ENCODE measurements around the gene PDS5B. TPM values are rescaled to one million over a fixed set of nuclear protein-coding genes. Genes with fewer than 3 reads are reported as not detected.
"Not testable (repeated sequence)": the region's sequence is repeated elsewhere in the genome, so short reads cannot be mapped to it uniquely, and the experiment has no call there.

PDS5B gene
- total RNA-seq, 2 experiments from 2014 or later, result 51.3 to 75.7 TPM

GRCh38 chr13:32555613-32556012 is 30.6 kb upstream of the PDS5B start:
- intact Hi-C loops (cut with DNase I, micrococcal nuclease), result no loop called here
- no peaks in the 10 kb centered on the region for H3K36me3 Mint-ChIP-seq (ENCODE audit: low read depth)
- no peak overlapping the region for H3K4me3 Mint-ChIP-seq
- no peak overlapping the region for H3K27ac Mint-ChIP-seq
- ATAC-seq (no peak), DNase-seq (no peak)
- peaks cover 3% of the 10 kb centered on the region for H3K4me1 Mint-ChIP-seq
- POLR2A ChIA-PET, result no interaction called here
- peaks cover 2% of the 10 kb centered on the region for H3K9me3 Mint-ChIP-seq (ENCODE audit: low read depth)
- CTCF ChIA-PET, result no interaction called here
- peaks cover 2% of the 10 kb centered on the region for H3K27me3 Mint-ChIP-seq

GRCh38 chr13:32560842-32561241 is 25.4 kb upstream of the PDS5B start:
- H3K4me3 Mint-ChIP-seq; H3K4me1 Mint-ChIP-seq; CTCF ChIA-PET; POLR2A ChIA-PET; ATAC-seq; H3K36me3 Mint-ChIP-seq (ENCODE audit: low read depth); intact Hi-C loops (cut with DNase I, micrococcal nuclease); DNase-seq; H3K27me3 Mint-ChIP-seq; H3K27ac Mint-ChIP-seq: not testable (repeated sequence)
- H3K9me3 Mint-ChIP-seq (ENCODE audit: low read depth), result peaks cover 14% of the 10 kb centered on the region

GRCh38 chr13:32575687-32576086 is 10.6 kb upstream of the PDS5B start:
- POLR2A ChIA-PET; intact Hi-C loops (cut with DNase I, micrococcal nuclease); H3K36me3 Mint-ChIP-seq (ENCODE audit: low read depth); H3K4me3 Mint-ChIP-seq; H3K27me3 Mint-ChIP-seq; H3K4me1 Mint-ChIP-seq; DNase-seq; ATAC-seq; H3K27ac Mint-ChIP-seq; CTCF ChIA-PET: not testable (repeated sequence)
- H3K9me3 Mint-ChIP-seq (ENCODE audit: low read depth), result peaks cover 16% of the 10 kb centered on the region

- ChIA-PET CTCF (no interaction called here), POLR2A (no interaction called here)
- intact Hi-C loops (cut with DNase I, micrococcal nuclease), result no loop called here
Measured at GRCh38 chr13:32577032-32577431, 9.2 kb upstream of the PDS5B start.

GRCh38 chr13:32581177-32581786 is 5.0 kb upstream of the PDS5B start:
- intact Hi-C loops (cut with DNase I, micrococcal nuclease), result loop anchor here (1.0 to 10.0 kb wide), 6 partner anchors 114 to 672 kb away; partner anchors contain the start of genes BRCA2 (in 1 of the 2) and ZAR1L (in 1 of the 2)
- H3K27me3 Mint-ChIP-seq, result peaks cover 3% of the 10 kb centered on the region
- no peak for ATAC-seq
- peaks cover 8% of the 10 kb centered on the region for H3K4me1 Mint-ChIP-seq
- DNase-seq, result no peak
- ChIA-PET CTCF (interaction anchor here (0.5 to 2.8 kb wide), 32 partner anchors 9 to 671 kb away, joined by 3 to 18 read pairs (median 4); no protein-coding TSS in a partner anchor), POLR2A (interaction anchor here (0.6 kb wide), 1 partner anchor 952 kb away, joined by 4 read pairs; no protein-coding TSS in a partner anchor)
- no peak overlapping the region for H3K4me3 Mint-ChIP-seq
- peaks cover 16% of the 10 kb centered on the region for H3K9me3 Mint-ChIP-seq (ENCODE audit: low read depth)
- H3K36me3 Mint-ChIP-seq (ENCODE audit: low read depth), result peaks cover 6% of the 10 kb centered on the region
- no peak overlapping the region for H3K27ac Mint-ChIP-seq

More at GRCh38 chr13:32577032-32577431, 9.2 kb upstream of the PDS5B start:
- peaks cover 16% of the 10 kb centered on the region for H3K9me3 Mint-ChIP-seq (ENCODE audit: low read depth)
- DNase-seq (no peak), ATAC-seq (no peak)
- no peaks in the 10 kb centered on the region for H3K27me3 Mint-ChIP-seq
- H3K4me1 Mint-ChIP-seq, result no peaks in the 10 kb centered on the region
- H3K4me3 Mint-ChIP-seq, result no peak overlapping the region
- peaks cover 6% of the 10 kb centered on the region for H3K36me3 Mint-ChIP-seq (ENCODE audit: low read depth)
- H3K27ac Mint-ChIP-seq, result no peak overlapping the region

GRCh38 chr13:32582281-32582680 is 4.0 kb upstream of the PDS5B start:
- no peak overlapping the region for H3K27ac Mint-ChIP-seq
- peaks cover 8% of the 10 kb centered on the region for H3K9me3 Mint-ChIP-seq (ENCODE audit: low read depth)
- H3K4me3 Mint-ChIP-seq, result no peak overlapping the region
- ChIA-PET POLR2A (no interaction called here), CTCF (interaction anchor here (0.7 to 2.8 kb wide), 14 partner anchors 19 to 672 kb away, joined by 3 to 18 read pairs (median 4); no protein-coding TSS in a partner anchor)
- DNase-seq, result no peak
- intact Hi-C loops (cut with DNase I, micrococcal nuclease), result loop anchor here in 1 of 2 experiments (10.0 kb wide), 1 partner anchor 267 kb away; the partner anchor contains the start of genes BRCA2 and ZAR1L
- peaks cover 3% of the 10 kb centered on the region for H3K27me3 Mint-ChIP-seq
- H3K4me1 Mint-ChIP-seq, result peaks cover 8% of the 10 kb centered on the region
- peaks cover 3% of the 10 kb centered on the region for H3K36me3 Mint-ChIP-seq (ENCODE audit: low read depth)
- ATAC-seq, result no peak

- peaks cover 12% of the 10 kb centered on the region for H3K4me1 Mint-ChIP-seq
- peaks cover 3% of the 10 kb centered on the region for H3K36me3 Mint-ChIP-seq (ENCODE audit: low read depth)
- no peak overlapping the region for H3K27ac Mint-ChIP-seq
- no peak for DNase-seq
- H3K27me3 Mint-ChIP-seq, result peaks cover 3% of the 10 kb centered on the region
- POLR2A ChIA-PET, result interaction anchor here (0.7 kb wide), 1 partner anchor 267 kb away, joined by 5 read pairs; no protein-coding TSS in a partner anchor
- no peak overlapping the region for H3K4me3 Mint-ChIP-seq
- H3K9me3 Mint-ChIP-seq (ENCODE audit: low read depth), result peaks cover 3% of the 10 kb centered on the region
- no peak for ATAC-seq
- intact Hi-C loops (cut with DNase I, micrococcal nuclease), result loop anchor here in 1 of 2 experiments (10.0 kb wide), 1 partner anchor 268 kb away; the partner anchor contains the start of genes BRCA2 and ZAR1L
- CTCF ChIA-PET, result interaction anchor here (0.6 to 2.8 kb wide), 4 partner anchors 59 to 667 kb away, joined by 3 to 15 read pairs (median 4); no protein-coding TSS in a partner anchor
Measured at GRCh38 chr13:32582991-32583390, 3.3 kb upstream of the PDS5B start.

- H3K4me3 Mint-ChIP-seq, result peak overlapping the region; percentile 78
- H3K36me3 Mint-ChIP-seq (ENCODE audit: low read depth), result peaks cover 3% of the 10 kb centered on the region
- intact Hi-C loops (cut with DNase I, micrococcal nuclease), result loop anchor here (1.0 to 10.0 kb wide), 21 partner anchors 47 to 1232 kb away; partner anchors contain the start of genes BRCA2 (in 2 of the 2), N4BP2L2 (in 2 of the 2), ZAR1L (in 2 of the 2) and KL (in 1 of the 2)
- peaks cover 3% of the 10 kb centered on the region for H3K27me3 Mint-ChIP-seq
- peak overlapping the region; percentile 82 for H3K27ac Mint-ChIP-seq
- POLR2A ChIA-PET, result interaction anchor here (0.6 to 1.0 kb wide), 3 partner anchors 65 to 157 kb away, joined by 4 to 6 read pairs (median 5); partner anchors contain the start of gene N4BP2L1
- DNase-seq (peak; percentile 15), ATAC-seq (no peak)
- H3K9me3 Mint-ChIP-seq (ENCODE audit: low read depth), result no peaks in the 10 kb centered on the region
- CTCF ChIA-PET, result interaction anchor here (0.6 to 2.9 kb wide), 21 partner anchors 9 to 1138 kb away, joined by 3 to 19 read pairs (median 4); no protein-coding TSS in a partner anchor
- peaks cover 34% of the 10 kb centered on the region for H3K4me1 Mint-ChIP-seq
Measured at GRCh38 chr13:32585550-32586079, 637 bp upstream of the PDS5B start.

GRCh38 chr13:32587011-32587810 is 959 bp downstream of the PDS5B start:
- H3K4me3 Mint-ChIP-seq, result peak overlapping the region; percentile 92
- peak; percentile 80 for DNase-seq
- ChIA-PET POLR2A (interaction anchor here (0.7 to 0.9 kb wide), 4 partner anchors 35 to 956 kb away, joined by 3 to 5 read pairs (median 3); partner anchors contain the start of genes BRCA2 and ZAR1L), CTCF (interaction anchor here (0.6 to 6.9 kb wide), 16 partner anchors 13 to 954 kb away, joined by 3 to 63 read pairs (median 4); no protein-coding TSS in a partner anchor)
- intact Hi-C loops (cut with DNase I, micrococcal nuclease), result loop anchor here (1.0 to 10.0 kb wide), 10 partner anchors 52 to 1230 kb away; partner anchors contain the start of genes BRCA2 (in 1 of the 2), KL (in 1 of the 2), RFC3 (in 1 of the 2) and ZAR1L (in 1 of the 2)
- peaks cover 3% of the 10 kb centered on the region for H3K27me3 Mint-ChIP-seq
- ATAC-seq, result peak; percentile 30
- peaks cover 3% of the 10 kb centered on the region for H3K36me3 Mint-ChIP-seq (ENCODE audit: low read depth)
- peaks cover 43% of the 10 kb centered on the region for H3K4me1 Mint-ChIP-seq
- H3K27ac Mint-ChIP-seq, result peak overlapping the region; percentile 93
- no peaks in the 10 kb centered on the region for H3K9me3 Mint-ChIP-seq (ENCODE audit: low read depth)

- H3K27ac Mint-ChIP-seq, result peak overlapping the region; percentile 93
- no peak for ATAC-seq
- no peak for DNase-seq
- no peaks in the 10 kb centered on the region for H3K9me3 Mint-ChIP-seq (ENCODE audit: low read depth)
- intact Hi-C loops (cut with DNase I, micrococcal nuclease), result loop anchor here (1.0 to 10.0 kb wide), 10 partner anchors 52 to 1230 kb away; partner anchors contain the start of genes BRCA2 (in 1 of the 2), KL (in 1 of the 2), RFC3 (in 1 of the 2) and ZAR1L (in 1 of the 2)
- ChIA-PET POLR2A (interaction anchor here (0.8 to 0.9 kb wide), 3 partner anchors 35 to 955 kb away, joined by 3 to 5 read pairs (median 3); partner anchors contain the start of genes BRCA2 and ZAR1L), CTCF (interaction anchor here (0.6 to 6.9 kb wide), 16 partner anchors 13 to 953 kb away, joined by 3 to 63 read pairs (median 4); no protein-coding TSS in a partner anchor)
- H3K27me3 Mint-ChIP-seq, result peaks cover 3% of the 10 kb centered on the region
- H3K4me1 Mint-ChIP-seq, result peaks cover 48% of the 10 kb centered on the region
- H3K4me3 Mint-ChIP-seq, result peak overlapping the region; percentile 92
- peaks cover 3% of the 10 kb centered on the region for H3K36me3 Mint-ChIP-seq (ENCODE audit: low read depth)
Measured at GRCh38 chr13:32587811-32588170, 1.5 kb downstream of the PDS5B start.

Measured in activated CD4-positive, alpha-beta T cell treated with anti-CD3 and anti-CD28 coated beads for 36 hours (primary cell).